NT2/D1 (cell line): ENCODE data around the gene ACTR5.

Experiments
- SUZ12 ChIP-seq: IDR thresholded peaks from 2 replicates; pipeline ENCODE4 v1.6.1; 2011; ENCODE audit not compliant: insufficient read length, insufficient read depth; ENCODE audit errors: extremely low read depth
- YY1 ChIP-seq: IDR thresholded peaks from 2 replicates; pipeline ENCODE4 v1.6.1; 2011; ENCODE audit not compliant: insufficient read length, insufficient read depth
- ZNF274 ChIP-seq: IDR thresholded peaks from 2 replicates; pipeline ENCODE4 v1.6.1; 2011; ENCODE audit warnings: mild to moderate bottlenecking, low read depth, low read length

DNA sequence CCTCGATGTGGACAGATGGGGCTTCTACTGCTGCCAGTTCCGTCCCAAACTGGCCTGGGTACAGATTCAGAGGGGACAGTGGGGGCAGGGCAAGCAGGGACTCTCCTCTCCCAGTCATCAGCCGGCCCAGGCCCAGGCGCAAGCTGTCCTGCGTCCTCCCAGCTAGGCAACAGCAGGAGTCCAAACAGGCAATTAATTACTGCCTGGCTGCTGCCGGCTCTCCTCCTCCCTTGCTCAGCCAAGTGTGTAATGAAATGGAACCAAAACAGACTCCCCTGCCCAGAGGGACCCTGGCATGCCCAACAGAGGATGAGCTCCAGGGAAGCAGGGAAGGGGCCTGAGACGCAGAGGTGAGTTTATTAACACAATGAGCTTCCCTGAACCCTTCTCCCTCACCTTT, 41.8 kb upstream of the ACTR5 start:
- no peak for TF ChIP-seq YY1
- no peak for TF ChIP-seq ZNF274
- no peak for TF ChIP-seq SUZ12
